Panc1 (cell line): ENCODE results near the gene ADSL. TPM values are rescaled to one million over a fixed set of nuclear protein-coding genes. Genes with fewer than 3 reads are reported as not detected.

Experiments
- ATAC-seq: fragments of 200-7000 bp; cut with Tn5 transposase; 2 replicates; pipeline ENCODE4 v1.9.1; 2020; ENCODE audit warnings: mild to moderate bottlenecking, moderate library complexity
- BruUV-seq: library from RNA; stranded (reverse); fragments of 400-500 nt; replicated peaks from 2 replicates; lab custom pipeline; 2021; lab: Mats Ljungman, UMichigan
- CTCF ChIA-PET: fragments of 300-600 bp; sonication (Branson Sonifier 250); formaldehyde crosslinking; loops from one replicate; lab custom pipeline; 2022; ENCODE audit warnings: antibody characterized with exemption; lab: Charles Lee
- POLR2A ChIA-PET: fragments of 300-600 bp; sonication (Branson Sonifier 250); formaldehyde crosslinking; loops from one replicate; lab custom pipeline; 2022; ENCODE audit warnings: antibody characterized with exemption; lab: Charles Lee
- DNase-seq: peaks from one replicate; pipeline ENCODE4 v3.0.0-alpha.2; 2010; ENCODE audit warnings: low read depth, low spot score
- H3K27ac ChIP-seq: 2 replicates; pipeline ENCODE4 v1.5.1; 2011; ENCODE audit warnings: mild to moderate bottlenecking, low read length, inconsistent platforms
- H3K27me3 ChIP-seq: fragments of 200-500 bp; sonication (Bioruptor generic); 2 replicates; pipeline ENCODE4 v1.6.0; 2014; ENCODE audit warnings: low read length, inconsistent platforms; ENCODE audit not compliant: control insufficient read depth, insufficient read depth
- H3K36me3 ChIP-seq: fragments of 200-500 bp; sonication (Bioruptor generic); 2 replicates; pipeline ENCODE4 v1.5.1; 2014; ENCODE audit warnings: inconsistent platforms, mild to moderate bottlenecking, low read length, moderate library complexity; ENCODE audit not compliant: control insufficient read depth, insufficient read depth
- H3K4me1 ChIP-seq: 2 replicates; pipeline ENCODE4 v1.5.1; 2011; ENCODE audit warnings: inconsistent platforms, mild to moderate bottlenecking, low read length, moderate library complexity; ENCODE audit not compliant: control insufficient read depth, insufficient read depth
- H3K4me3 ChIP-seq, 2 experiments: 2 replicates each; pipeline ENCODE4 v1.5.1; 2011 to 2012; ENCODE audit warnings: low read depth in 2 of 2, low read length in 2 of 2, mild to moderate bottlenecking in 2 of 2, inconsistent platforms in 1 of 2, moderate library complexity in 1 of 2
- H3K9me3 ChIP-seq: fragments of 200-500 bp; sonication (Bioruptor generic); 2 replicates; pipeline ENCODE4 v1.5.1; 2014; ENCODE audit warnings: low read depth, mild to moderate bottlenecking, inconsistent platforms, low read length, moderate library complexity; ENCODE audit not compliant: control insufficient read depth, insufficient read depth
- CTCF ChIP-seq: fragments of 450-650 bp; IDR thresholded peaks from 2 replicates; pipeline ENCODE4 v1.5.1; 2017; ENCODE audit warnings: mild to moderate bottlenecking
- POLR2AphosphoS5 ChIP-seq: IDR thresholded peaks from 2 replicates; pipeline ENCODE4 v1.6.1; 2012; ENCODE audit warnings: mild to moderate bottlenecking, low read depth, low read length, moderate library complexity
- SIN3A ChIP-seq: IDR thresholded peaks from 2 replicates; pipeline ENCODE4 v1.6.1; 2012; ENCODE audit warnings: low read depth, mild to moderate bottlenecking, low read length, moderate library complexity, borderline replicate concordance; ENCODE audit not compliant: insufficient read depth
- TCF7L2 ChIP-seq: IDR thresholded peaks from 2 replicates; pipeline ENCODE4 v1.6.1; 2011; ENCODE audit warnings: mild to moderate bottlenecking, low read depth, low read length, inconsistent platforms
- in situ Hi-C: cut with HindIII; loops from 2 replicates; pipeline ENCODE4 v1.10.0; 2016; ENCODE audit warnings: low sequenced_read_pairs, low pct_unique_long_range_greater_than_20kb
- intact Hi-C: fragments of 100-400 bp; cut with micrococcal nuclease; formaldehyde crosslinking; loops from one replicate; pipeline ENCODE4 v1.10.0; 2022; ENCODE audit not compliant: unreplicated experiment
- total RNA-seq: library from RNA; stranded (reverse); gene quantifications from one replicate; pipeline ENCODE4 v1.2.1, GENCODE V29; 2021; ENCODE audit not compliant: unreplicated experiment
- TF ChIP-seq, protein P1 (sequence below), 2 experiments: IDR thresholded peaks; 2 replicates each; pipeline ENCODE4 v1.6.1; 2011 to 2012; ENCODE audit warnings: low read depth in 2 of 2, control low read depth in 1 of 2, low read length in 1 of 2, mild to moderate bottlenecking in 1 of 2, moderate library complexity in 1 of 2; ENCODE audit not compliant: insufficient read depth in 1 of 2

Gene ADSL
- total RNA-seq, 1 experiment from 2014 or later: 107 TPM

- CTCF ChIA-PET: no interaction called here
- intact Hi-C loops: no loop called here
- POLR2A ChIA-PET: no interaction called here
- Histone ChIP-seq H3K27me3 (no peaks in the 10 kb centered on the region), H3K9me3 (no peaks in the 10 kb centered on the region), H3K27ac (no peak overlapping the region), H3K4me3 (no peak overlapping the region), H3K36me3 (no peaks in the 10 kb centered on the region), H3K4me1 (no peaks in the 10 kb centered on the region)
- no peak for TF ChIP-seq POLR2AphosphoS5
- TF ChIP-seq, protein P1, sequence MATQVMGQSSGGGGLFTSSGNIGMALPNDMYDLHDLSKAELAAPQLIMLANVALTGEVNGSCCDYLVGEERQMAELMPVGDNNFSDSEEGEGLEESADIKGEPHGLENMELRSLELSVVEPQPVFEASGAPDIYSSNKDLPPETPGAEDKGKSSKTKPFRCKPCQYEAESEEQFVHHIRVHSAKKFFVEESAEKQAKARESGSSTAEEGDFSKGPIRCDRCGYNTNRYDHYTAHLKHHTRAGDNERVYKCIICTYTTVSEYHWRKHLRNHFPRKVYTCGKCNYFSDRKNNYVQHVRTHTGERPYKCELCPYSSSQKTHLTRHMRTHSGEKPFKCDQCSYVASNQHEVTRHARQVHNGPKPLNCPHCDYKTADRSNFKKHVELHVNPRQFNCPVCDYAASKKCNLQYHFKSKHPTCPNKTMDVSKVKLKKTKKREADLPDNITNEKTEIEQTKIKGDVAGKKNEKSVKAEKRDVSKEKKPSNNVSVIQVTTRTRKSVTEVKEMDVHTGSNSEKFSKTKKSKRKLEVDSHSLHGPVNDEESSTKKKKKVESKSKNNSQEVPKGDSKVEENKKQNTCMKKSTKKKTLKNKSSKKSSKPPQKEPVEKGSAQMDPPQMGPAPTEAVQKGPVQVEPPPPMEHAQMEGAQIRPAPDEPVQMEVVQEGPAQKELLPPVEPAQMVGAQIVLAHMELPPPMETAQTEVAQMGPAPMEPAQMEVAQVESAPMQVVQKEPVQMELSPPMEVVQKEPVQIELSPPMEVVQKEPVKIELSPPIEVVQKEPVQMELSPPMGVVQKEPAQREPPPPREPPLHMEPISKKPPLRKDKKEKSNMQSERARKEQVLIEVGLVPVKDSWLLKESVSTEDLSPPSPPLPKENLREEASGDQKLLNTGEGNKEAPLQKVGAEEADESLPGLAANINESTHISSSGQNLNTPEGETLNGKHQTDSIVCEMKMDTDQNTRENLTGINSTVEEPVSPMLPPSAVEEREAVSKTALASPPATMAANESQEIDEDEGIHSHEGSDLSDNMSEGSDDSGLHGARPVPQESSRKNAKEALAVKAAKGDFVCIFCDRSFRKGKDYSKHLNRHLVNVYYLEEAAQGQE (IDR thresholded peaks at IDR 0.05; ENCODE audit: insufficient read depth in 1 of 2, low read depth in 2 of 2, low read length in 1 of 2): no peak
- TF ChIP-seq SIN3A: no peak
- no peak for TF ChIP-seq TCF7L2
- no peak for TF ChIP-seq CTCF
- no peak for DNase-seq
- no TSS peak for BruUV-seq
- ATAC-seq: no peak
- in situ Hi-C loops: no loop called here
These were observed 16.8 kb upstream of the ADSL start for GRCh38 chr22:40329466-40329865.

DNA sequence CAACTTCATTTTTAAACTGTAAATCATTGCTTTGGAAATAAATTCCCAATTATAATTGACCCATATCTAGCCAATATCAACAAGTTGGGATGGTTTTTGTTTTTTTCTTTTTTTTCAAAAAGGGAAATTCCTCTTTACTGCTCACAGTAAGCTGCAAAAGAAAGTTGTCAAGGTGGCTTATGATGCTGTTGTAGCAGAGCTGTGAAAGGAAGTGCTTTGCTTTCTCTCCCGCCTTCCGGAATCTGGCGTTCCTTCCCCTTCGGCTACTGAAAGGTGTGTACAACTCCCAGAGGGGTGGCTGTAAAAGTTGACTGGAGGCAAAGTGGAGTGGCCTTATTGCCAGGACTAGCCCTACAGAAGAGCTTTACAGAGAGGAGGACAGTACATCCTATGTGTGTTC, 16.2 kb upstream of the ADSL start:
- no peaks in the 10 kb centered on the region for H3K9me3 ChIP-seq
- no peaks in the 10 kb centered on the region for H3K4me1 ChIP-seq
- ATAC-seq (no peak), DNase-seq (no peak)
- in situ Hi-C loops: no loop called here
- no peaks in the 10 kb centered on the region for H3K36me3 ChIP-seq
- intact Hi-C loops: no loop called here
- CTCF ChIA-PET: no interaction called here
- no peaks in the 10 kb centered on the region for H3K27me3 ChIP-seq
- no TSS peak for BruUV-seq
- POLR2A ChIA-PET: interaction anchor here (0.5 kb wide), 2 partner anchors 16 to 398 kb away, joined by 10 to 15 read pairs; no protein-coding TSS in a partner anchor
- H3K4me3 ChIP-seq: no peak overlapping the region
- H3K27ac ChIP-seq: no peak overlapping the region
- TF ChIP-seq, protein P1 (IDR thresholded peaks at IDR 0.05; ENCODE audit: insufficient read depth in 1 of 2, low read depth in 2 of 2, low read length in 1 of 2): no peak
- TF ChIP-seq SIN3A (no peak), CTCF (no peak), POLR2AphosphoS5 (no peak), TCF7L2 (no peak)
